Hippocampal formation (tissue), 2 donors: Measurements from ENCODE around the gene C13orf46.
"Not testable (repeated sequence)": the region's sequence is repeated elsewhere in the genome, so short reads cannot be mapped to it uniquely, and the experiment has no call there.

Experiments
- DNase-seq, 2 donors: peaks; one replicate each; lab custom pipeline; 2025; lab: John Stamatoyannopoulos, UW

C13orf46 gene

GRCh38 chr13:113923376-113924063 lies 50.4 kb downstream of the C13orf46 start:
- no peak for DNase-seq

- no peak for DNase-seq
Measured at GRCh38 chr13:113922412-113923118, 51.3 kb downstream of the C13orf46 start.

GRCh38 chr13:113921763-113922162 lies 52.1 kb downstream of the C13orf46 start:
- DNase-seq, result no peak

- DNase-seq, result no peak
Measured at GRCh38 chr13:113920606-113921286, 53.1 kb downstream of the C13orf46 start.

GRCh38 chr13:113919761-113920559 lies 53.9 kb downstream of the C13orf46 start:
- no peak for DNase-seq

GRCh38 chr13:113918981-113919701 lies 54.7 kb downstream of the C13orf46 start:
- DNase-seq, result no peak

- no peak for DNase-seq
Measured at GRCh38 chr13:113918580-113918979, 55.3 kb downstream of the C13orf46 start.

GRCh38 chr13:113917594-113918371 lies 56.1 kb downstream of the C13orf46 start:
- DNase-seq, result no peak

GRCh38 chr13:113917096-113917495 lies 56.8 kb downstream of the C13orf46 start:
- no peak for DNase-seq

GRCh38 chr13:113916330-113916815 lies 57.5 kb downstream of the C13orf46 start:
- no peak for DNase-seq

- no peak for DNase-seq
Measured at GRCh38 chr13:113915786-113916329, 58.0 kb downstream of the C13orf46 start.

GRCh38 chr13:113915012-113915763 lies 58.7 kb downstream of the C13orf46 start:
- no peak for DNase-seq

- no peak for DNase-seq
Measured at GRCh38 chr13:113914333-113915011, 59.4 kb downstream of the C13orf46 start.

- not testable (repeated sequence) for DNase-seq
Measured at GRCh38 chr13:113913838-113914237, 60.0 kb downstream of the C13orf46 start.

- not testable (repeated sequence) for DNase-seq
Measured at GRCh38 chr13:113913408-113913807, 60.5 kb downstream of the C13orf46 start.

- no peak for DNase-seq
Measured at GRCh38 chr13:113912596-113912995, 61.3 kb downstream of the C13orf46 start.

- DNase-seq, result no peak
Measured at GRCh38 chr13:113907635-113908617, 66.0 kb downstream of the C13orf46 start.

- no peak for DNase-seq
Measured at GRCh38 chr13:113906571-113906970, 67.3 kb downstream of the C13orf46 start.
